ENCODE results near the gene NRG4. TPM values are rescaled to one million over a fixed set of nuclear protein-coding genes. Genes with fewer than 3 reads are reported as not detected.

Gene NRG4
- total and polyA plus RNA-seq, 12 donors = 0.19 TPM; not detected in 11

DNA sequence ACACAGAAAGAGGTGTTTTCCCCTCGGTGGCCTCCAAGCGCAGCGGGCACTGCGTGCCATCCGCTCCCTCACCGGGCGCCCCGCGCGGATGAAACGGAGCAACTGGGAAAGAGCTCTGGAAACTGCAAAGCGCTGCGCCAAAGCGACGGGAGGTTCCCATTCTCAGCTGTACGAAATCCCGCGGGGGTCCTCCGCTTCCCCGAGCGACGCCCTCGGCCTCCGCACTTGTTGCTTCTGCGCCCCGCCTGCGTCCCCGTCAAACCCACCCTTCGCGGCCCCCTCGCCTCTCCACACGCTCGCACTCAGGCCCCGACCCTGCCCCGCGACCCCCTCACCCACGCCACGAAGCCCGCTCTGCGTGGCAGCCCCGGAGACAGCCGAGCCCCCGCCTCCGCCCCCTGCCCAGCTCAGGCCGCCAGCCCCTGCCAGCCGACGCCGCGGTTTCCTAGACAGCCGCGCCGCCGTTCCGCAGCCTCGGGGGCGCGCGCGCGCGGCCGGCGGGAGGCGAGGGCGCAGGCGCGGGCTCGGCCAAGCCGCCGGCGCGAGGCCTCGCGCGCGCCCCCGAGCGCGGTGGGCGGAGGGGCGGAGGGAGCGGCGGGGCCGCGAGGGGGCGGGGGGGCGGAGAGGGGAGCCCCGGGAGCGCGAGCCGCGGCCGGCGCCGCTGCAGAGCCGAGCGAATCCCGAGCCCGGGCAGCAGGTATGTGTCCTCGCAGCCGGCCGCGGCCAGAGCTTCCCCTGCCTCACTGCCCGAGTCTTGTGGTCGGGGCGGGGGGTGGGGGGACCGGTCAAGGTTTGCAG, 47.3 kb upstream of the NRG4 start, which contains the start of gene TMEM266:
Gene TMEM266, plus strand, starts transcription at position 666 of the 798 bp plus-strand sequence. CDS start 74,279 bp downstream, outside the sequence.
- H3K4me3 ChIP-seq = peak within 1 kb of the TSS; percentile 37 to 69 (median 56)
- H3K27me3 ChIP-seq = peaks cover 0 to 78% (median 62%) of the 10 kb centered on the region in 7 donors
- TF ChIP-seq CTCF (IDR thresholded peaks at IDR 0.05) = no peak
- no peak within 1 kb of the TSS for H3K27ac ChIP-seq
- H3K36me3 ChIP-seq = no peaks in the 10 kb centered on the region
- H3K4me1 ChIP-seq = peaks cover 0 to 26% (median 11%) of the 10 kb centered on the region in 9 donors
- DNase-seq (peak; percentile 7 to 27), ATAC-seq (peak; percentile 40 to 79 (median 65))
- 0 to 1% methylated on average over 79 to 107 of the region's 107 CpGs for WGBS, 2 donors
- no peaks in the 10 kb centered on the region for H3K9me3 ChIP-seq
- intact Hi-C loops (cut with DNase I) = loop anchor here in 8 of 10 donors (2.0 to 10.0 kb wide), 4 partner anchors 78 to 85 kb away; no protein-coding TSS in a partner anchor

GRCh38 chr15:76058714-76059319, 46.6 kb upstream of the NRG4 start:
- intact Hi-C loops (cut with DNase I) = loop anchor here in 9 of 10 donors (1.0 to 10.0 kb wide), 5 partner anchors 78 to 86 kb away; no protein-coding TSS in a partner anchor
- H3K27me3 ChIP-seq = peaks cover 0 to 76% (median 60%) of the 10 kb centered on the region in 7 donors
- peak in 6 of 8 donors; percentile 26 to 67 (median 56) for ATAC-seq

DNA sequence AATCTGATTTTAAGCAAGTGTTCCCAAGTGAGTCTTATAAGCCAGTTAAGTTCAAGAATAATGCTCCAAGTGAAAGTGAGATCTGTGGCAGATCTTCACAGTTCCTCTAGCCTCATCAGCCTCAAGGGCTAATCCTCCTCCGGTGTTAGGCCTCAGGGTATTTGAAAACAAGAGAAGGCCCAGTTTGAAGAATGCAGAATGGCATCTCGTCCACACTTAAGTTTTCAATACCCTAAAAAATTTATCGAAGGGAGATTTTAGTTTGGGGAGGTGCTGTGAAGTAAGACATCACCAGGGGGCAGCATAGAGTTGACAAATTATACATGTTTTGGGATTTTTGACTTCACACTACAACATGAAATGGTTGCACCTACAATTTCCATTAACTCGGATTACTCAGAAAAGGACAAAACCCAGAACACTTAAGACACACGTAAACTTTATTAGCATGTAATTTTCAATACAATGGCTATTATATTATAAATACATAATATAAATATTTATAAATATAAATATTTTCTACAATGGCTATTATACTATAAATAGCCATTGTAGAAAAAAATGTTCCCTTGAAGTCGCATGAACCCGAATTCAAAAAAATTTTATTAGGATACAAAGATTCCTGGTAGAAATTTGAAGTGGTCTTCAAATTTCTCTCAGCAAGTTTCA, 45.2 kb upstream of the NRG4 start:
- H3K9me3 ChIP-seq = no peaks in the 10 kb centered on the region
- H3K27me3 ChIP-seq = peaks cover 0 to 85% (median 62%) of the 10 kb centered on the region in 7 donors
- DNase-seq (peak in 1 of 2 donors; percentile 14), ATAC-seq (no peak)
- H3K36me3 ChIP-seq = no peaks in the 10 kb centered on the region
- H3K27ac ChIP-seq = no peak overlapping the region
- intact Hi-C loops (cut with DNase I) = loop anchor here in 5 of 10 donors (1.0 to 10.0 kb wide), 3 partner anchors 80 to 87 kb away; no protein-coding TSS in a partner anchor
- H3K4me3 ChIP-seq = peak overlapping the region in 3 of 10 donors; percentile 4 to 20 (median 5)
- 4 to 5% methylated on average over 7 of the region's 7 CpGs for WGBS, 2 donors
- peak; percentile 40 to 86 (median 76) for TF ChIP-seq CTCF (IDR thresholded peaks at IDR 0.05)
- H3K4me1 ChIP-seq = peaks cover 0 to 26% (median 11%) of the 10 kb centered on the region in 9 donors

More at GRCh38 chr15:76058714-76059319, 46.6 kb upstream of the NRG4 start:
- peaks cover 0 to 26% (median 11%) of the 10 kb centered on the region in 9 donors for H3K4me1 ChIP-seq
- H3K36me3 ChIP-seq = no peaks in the 10 kb centered on the region
- 11 to 13% methylated on average over 18 of the region's 18 CpGs for WGBS, 2 donors
- TF ChIP-seq CTCF (IDR thresholded peaks at IDR 0.05) = peak in 1 of 9 donors; percentile 14
- H3K4me3 ChIP-seq = peak overlapping the region; percentile 37 to 69 (median 56)
- DNase-seq = no peak
- no peak overlapping the region for H3K27ac ChIP-seq
- H3K9me3 ChIP-seq = no peaks in the 10 kb centered on the region
